ENCODE data around the gene UQCR10.

Gene UQCR10

GRCh38 chr22:29765905-29766631, 1.1 kb upstream of the UQCR10 start:
- no peak for DNase-seq (ENCODE audit: low spot score)

GRCh38 chr22:29766632-29767170, 468 bp upstream of the UQCR10 start, which contains the start of gene ZMAT5:
Gene ZMAT5, minus strand, starts transcription at chr22:29767007. Its CDS starts 18,463 bp downstream, at chr22:29748544.
- peak; percentile 97 for DNase-seq (ENCODE audit: low spot score)

- no peak for DNase-seq (ENCODE audit: low spot score)
These were observed 1.0 kb downstream of the UQCR10 start for GRCh38 chr22:29768052-29768693.

GRCh38 chr22:29769723-29770321, 2.7 kb downstream of the UQCR10 start:
- no peak for DNase-seq (ENCODE audit: low spot score)

GRCh38 chr22:29772170-29772641, 5.0 kb downstream of the UQCR10 start:
- DNase-seq (ENCODE audit: low spot score), result peak; percentile 35

- no peak for DNase-seq (ENCODE audit: low spot score)
These were observed 6.1 kb downstream of the UQCR10 start for GRCh38 chr22:29773233-29773632.

- DNase-seq (ENCODE audit: low spot score), result no peak
These were observed 13.1 kb downstream of the UQCR10 start for GRCh38 chr22:29780220-29780619.

- DNase-seq (ENCODE audit: low spot score), result peak; percentile 57
These were observed 13.8 kb downstream of the UQCR10 start for GRCh38 chr22:29780748-29781676.

GRCh38 chr22:29782061-29782845, 15.1 kb downstream of the UQCR10 start:
- DNase-seq (ENCODE audit: low spot score), result no peak

- no peak for DNase-seq (ENCODE audit: low spot score)
These were observed 17.5 kb downstream of the UQCR10 start for GRCh38 chr22:29784451-29785361.

- no peak for DNase-seq (ENCODE audit: low spot score)
These were observed 18.9 kb downstream of the UQCR10 start for GRCh38 chr22:29786031-29786430.

GRCh38 chr22:29787371-29787980, 20.3 kb downstream of the UQCR10 start:
- DNase-seq (ENCODE audit: low spot score), result no peak

- no peak for DNase-seq (ENCODE audit: low spot score)
These were observed 21.4 kb downstream of the UQCR10 start for GRCh38 chr22:29788339-29789279.

- no peak for DNase-seq (ENCODE audit: low spot score)
These were observed 22.9 kb downstream of the UQCR10 start for GRCh38 chr22:29790061-29790460.

GRCh38 chr22:29793396-29793795, 26.2 kb downstream of the UQCR10 start:
- DNase-seq (ENCODE audit: low spot score), result no peak

- no peak for DNase-seq (ENCODE audit: low spot score)
These were observed 28.5 kb downstream of the UQCR10 start for GRCh38 chr22:29795663-29796062.

- DNase-seq (ENCODE audit: low spot score), result no peak
These were observed 30.2 kb downstream of the UQCR10 start for GRCh38 chr22:29797351-29797750.

- no peak for DNase-seq (ENCODE audit: low spot score)
These were observed 31.1 kb downstream of the UQCR10 start for GRCh38 chr22:29798318-29798717.

Measured in hematopoietic multipotent progenitor cell treated with erythropoietin and hydrocortisone succinate and interleukin-3 and kit ligand, for 17 days (in vitro differentiated cells).